ACC112 (cell line): ENCODE results near the gene SULT2B1.

Experiments used
- H2AFZ ChIP-seq: fragments of 200-600 bp; sonication (generic); one replicate; pipeline ENCODE4 v1.6.0; 2017; ENCODE audit warnings: antibody characterized with exemption, low read length; ENCODE audit not compliant: unreplicated experiment
- H3K27ac ChIP-seq: fragments of 200-600 bp; sonication (generic); 2 replicates; pipeline ENCODE4 v1.5.1; 2014; ENCODE audit warnings: low read depth, mild to moderate bottlenecking, antibody characterized with exemption, low read length, moderate library complexity
- H3K27me3 ChIP-seq: fragments of 200-600 bp; sonication (generic); 2 replicates; pipeline ENCODE4 v1.6.1; 2014; ENCODE audit warnings: mild to moderate bottlenecking, antibody characterized with exemption, low read length, moderate library complexity, mixed read lengths; ENCODE audit not compliant: insufficient read depth
- H3K36me3 ChIP-seq: fragments of 200-600 bp; sonication (generic); 2 replicates; pipeline ENCODE4 v1.6.1; 2016; ENCODE audit warnings: mild to moderate bottlenecking, antibody characterized with exemption, low read length, moderate library complexity, mixed read lengths; ENCODE audit not compliant: insufficient read depth
- H3K4me1 ChIP-seq: fragments of 200-600 bp; sonication (generic); one replicate; pipeline ENCODE4 v1.6.1; 2016; ENCODE audit warnings: low read length, mixed read lengths; ENCODE audit not compliant: insufficient read depth, unreplicated experiment, control insufficient read depth
- H3K4me3 ChIP-seq: fragments of 200-600 bp; sonication (generic); 2 replicates; pipeline ENCODE4 v1.5.1; 2014; ENCODE audit warnings: mild to moderate bottlenecking, low read depth, low read length
- H3K79me2 ChIP-seq: fragments of 200-600 bp; sonication (generic); one replicate; pipeline ENCODE4 v1.6.0; 2016; ENCODE audit warnings: low read length; ENCODE audit not compliant: control insufficient read depth, unreplicated experiment, insufficient read depth

Gene SULT2B1

DNA sequence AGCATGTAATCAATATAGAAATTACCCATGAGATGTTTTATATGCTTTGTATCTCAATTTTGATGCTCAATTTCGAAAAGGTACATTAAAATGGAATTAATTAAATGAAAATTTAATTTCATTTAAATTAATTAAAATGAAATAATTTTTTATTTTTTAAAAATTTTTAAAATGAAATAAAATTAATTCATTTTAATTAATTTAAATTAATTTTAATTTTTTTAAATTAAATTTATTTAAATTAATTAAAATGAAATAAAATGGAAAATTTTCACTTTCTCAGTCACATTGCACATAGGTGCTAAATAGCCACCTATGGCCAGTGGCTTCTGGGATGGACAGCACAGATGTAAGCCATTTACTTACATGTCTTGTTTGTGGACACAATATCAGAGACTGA is 4.2 kb upstream of the SULT2B1 start:
- Histone ChIP-seq H3K79me2 (no peaks in the 10 kb centered on the region), H3K27me3 (no peaks in the 10 kb centered on the region), H2AFZ (no peak overlapping the region), H3K27ac (no peak overlapping the region), H3K36me3 (no peaks in the 10 kb centered on the region), H3K4me3 (no peak overlapping the region), H3K4me1 (peaks cover 6% of the 10 kb centered on the region)

DNA sequence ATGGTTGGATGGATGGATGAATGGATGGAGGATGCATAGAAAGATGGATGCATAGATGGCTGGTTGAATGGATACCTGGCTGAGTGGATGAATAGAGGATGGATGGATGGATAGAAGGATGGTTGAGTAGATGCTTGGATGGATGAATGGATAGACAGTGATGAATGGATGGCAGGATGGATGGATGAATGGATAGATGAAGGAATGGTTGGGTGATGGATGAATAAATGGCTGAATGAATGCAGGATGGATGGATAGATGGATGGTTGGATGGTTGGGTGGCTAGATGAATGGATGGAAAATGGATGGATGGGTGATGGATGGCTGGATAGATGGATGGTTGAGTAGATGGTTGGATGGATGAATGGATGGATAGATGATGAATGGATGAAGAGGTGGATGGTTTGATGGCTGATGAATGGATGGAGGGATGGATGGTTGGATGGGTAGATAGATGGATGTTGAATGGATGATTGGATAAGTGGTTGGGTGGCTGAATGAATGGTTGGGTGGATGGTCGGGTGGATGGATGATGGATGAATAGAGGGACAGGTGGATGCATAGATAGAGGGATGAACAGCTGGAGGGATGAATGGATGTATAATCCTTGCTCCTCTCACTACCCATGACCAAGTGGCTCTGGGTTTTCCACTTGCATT is 3.6 kb upstream of the SULT2B1 start:
- H3K79me2 ChIP-seq: no peaks in the 10 kb centered on the region
- no peak overlapping the region for H2AFZ ChIP-seq
- H3K27ac ChIP-seq: no peak overlapping the region
- H3K36me3 ChIP-seq: no peaks in the 10 kb centered on the region
- H3K4me3 ChIP-seq: no peak overlapping the region
- peaks cover 3% of the 10 kb centered on the region for H3K4me1 ChIP-seq
- H3K27me3 ChIP-seq: no peaks in the 10 kb centered on the region

DNA sequence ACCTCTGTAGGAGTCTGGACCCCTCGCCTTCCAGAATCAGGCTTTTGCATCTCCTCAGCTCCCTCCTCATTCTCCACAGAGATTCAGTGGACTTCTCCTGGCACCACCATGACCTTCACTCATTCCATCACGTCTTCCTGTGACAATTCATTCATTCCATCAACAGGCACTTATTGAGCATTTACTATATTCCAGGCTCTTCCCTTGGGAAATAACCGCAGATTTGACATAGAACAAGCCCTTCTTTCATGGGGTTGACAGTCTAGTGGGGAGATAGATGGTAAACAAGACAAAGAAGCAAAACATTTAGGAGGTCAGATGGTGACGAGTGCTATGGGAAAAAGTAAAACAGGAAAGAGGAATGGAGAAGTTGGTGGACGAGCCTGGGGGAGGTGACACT is 2.6 kb upstream of the SULT2B1 start:
- Histone ChIP-seq H3K4me1 (peaks cover 8% of the 10 kb centered on the region), H3K4me3 (no peak overlapping the region), H3K27me3 (no peaks in the 10 kb centered on the region), H3K36me3 (no peaks in the 10 kb centered on the region), H3K27ac (no peak overlapping the region), H2AFZ (no peak overlapping the region), H3K79me2 (no peaks in the 10 kb centered on the region)

DNA sequence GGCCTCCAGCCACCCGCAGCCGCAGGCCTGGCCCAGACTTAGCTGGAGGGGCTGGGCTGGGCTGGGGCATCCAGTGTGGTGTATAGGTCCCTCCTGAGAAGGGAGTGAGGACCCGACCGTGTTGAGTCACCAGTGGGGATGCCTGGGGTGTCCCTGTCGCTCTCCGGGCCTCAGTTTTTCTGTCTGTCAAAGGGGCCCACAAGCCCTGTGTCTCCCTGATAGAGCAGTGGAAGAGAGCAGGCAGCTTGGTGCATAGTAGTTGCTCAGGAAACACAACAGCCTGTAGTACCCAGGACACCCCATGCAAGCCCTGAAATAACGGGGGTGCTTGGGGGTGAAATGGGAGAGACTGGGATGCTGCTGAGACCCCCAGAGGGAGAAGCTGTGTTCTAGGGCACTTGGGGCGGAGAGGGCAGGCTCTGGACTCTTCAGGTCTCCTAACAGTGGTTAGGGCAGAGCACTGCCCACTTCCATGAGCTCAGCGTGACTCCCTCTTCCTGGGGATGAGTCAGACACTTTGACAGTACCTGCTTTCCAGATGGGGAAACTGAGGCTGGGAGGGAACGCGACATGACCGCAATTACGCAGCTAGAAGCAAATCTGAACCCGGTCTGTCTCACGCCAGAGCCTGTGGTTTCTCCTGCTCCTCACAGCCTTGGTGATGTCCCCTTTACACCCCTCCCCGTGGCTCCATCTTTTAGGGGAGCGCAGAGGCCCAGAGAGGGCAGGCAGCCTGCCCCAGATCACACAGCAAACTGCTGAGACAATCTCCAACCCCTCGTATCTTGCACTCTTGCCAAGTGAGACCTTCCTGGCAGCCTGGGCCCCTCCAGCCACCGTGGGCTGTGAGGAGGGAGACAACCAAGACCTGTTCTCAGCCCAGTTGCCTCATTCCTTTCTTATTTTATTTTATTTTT is 692 bp downstream of the SULT2B1 start:
- H2AFZ ChIP-seq: no peak overlapping the region
- peaks cover 8% of the 10 kb centered on the region for H3K4me1 ChIP-seq
- H3K27ac ChIP-seq: no peak overlapping the region
- no peaks in the 10 kb centered on the region for H3K27me3 ChIP-seq
- H3K79me2 ChIP-seq: no peaks in the 10 kb centered on the region
- no peak overlapping the region for H3K4me3 ChIP-seq
- no peaks in the 10 kb centered on the region for H3K36me3 ChIP-seq

DNA sequence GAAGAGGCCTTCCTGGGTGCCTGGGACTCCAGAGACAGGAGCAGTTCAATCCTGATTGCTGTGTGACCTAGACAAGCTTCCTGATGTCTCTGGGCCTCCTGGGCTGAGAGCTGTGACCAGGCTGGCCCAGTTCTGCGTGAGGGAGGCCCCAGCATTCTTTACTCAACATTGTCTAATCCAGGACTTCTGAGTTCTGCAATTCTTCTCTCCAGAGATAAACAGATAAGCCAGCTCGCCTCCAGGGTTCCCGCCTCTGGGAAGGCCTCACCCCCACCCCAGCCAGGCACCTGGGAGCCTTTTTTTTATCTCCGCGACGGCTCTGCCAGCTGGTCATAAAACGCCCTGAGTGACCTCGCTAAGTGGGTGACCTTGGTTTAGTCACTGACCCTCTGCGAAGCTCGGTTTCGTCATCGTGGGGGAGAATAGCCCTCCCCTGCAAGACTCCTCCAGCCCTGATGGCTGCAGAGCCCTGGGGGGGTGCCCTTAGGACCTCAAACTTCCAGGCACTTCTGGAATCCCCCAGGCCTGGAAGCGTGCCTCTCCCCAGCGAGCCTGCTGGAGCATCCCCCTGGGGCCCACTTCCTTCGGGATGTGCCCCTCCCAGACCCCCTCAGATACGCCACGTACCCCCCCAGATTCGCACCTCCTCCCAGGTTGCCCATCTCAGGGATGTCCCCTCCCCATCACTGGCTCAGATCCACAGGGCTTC is 1.9 kb downstream of the SULT2B1 start:
- no peak overlapping the region for H3K27ac ChIP-seq
- no peak overlapping the region for H3K4me3 ChIP-seq
- H2AFZ ChIP-seq: no peak overlapping the region

DNA sequence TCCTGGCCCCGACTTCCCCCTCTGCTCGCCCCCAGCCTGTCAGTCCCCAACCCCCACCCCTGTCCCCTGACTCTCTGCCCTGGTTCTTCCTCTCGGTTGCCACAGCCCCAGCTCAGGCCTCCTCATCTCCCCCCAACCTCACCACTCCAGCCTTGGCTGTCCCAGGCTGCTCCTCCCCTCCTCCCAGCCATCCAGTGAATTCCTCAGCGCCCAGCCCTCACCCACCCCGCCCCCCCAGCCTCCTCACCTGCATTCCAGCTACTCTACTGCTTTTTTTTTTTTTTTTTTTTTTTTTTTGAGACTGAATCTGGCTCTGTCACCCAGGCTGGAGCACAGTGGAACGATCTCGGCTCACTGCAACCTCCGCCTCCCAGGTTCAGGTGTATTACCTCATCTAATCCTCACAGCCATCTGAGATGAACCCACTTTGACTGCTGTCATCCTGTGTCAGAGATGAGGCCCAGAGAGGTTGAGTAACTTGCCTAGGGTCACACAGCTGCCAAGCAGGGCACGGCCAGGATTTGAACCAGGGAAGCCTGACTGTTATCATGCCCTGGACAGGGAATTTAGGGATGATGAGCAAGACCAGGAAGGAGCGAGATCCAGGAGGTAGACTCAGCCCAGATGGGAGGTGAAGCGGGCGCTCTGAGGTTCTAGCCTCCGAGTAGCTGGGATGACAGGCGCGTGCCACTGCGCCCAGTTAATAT is 2.6 kb downstream of the SULT2B1 start:
- no peak overlapping the region for H2AFZ ChIP-seq
- H3K36me3 ChIP-seq: no peaks in the 10 kb centered on the region
- H3K27ac ChIP-seq: no peak overlapping the region
- H3K4me3 ChIP-seq: no peak overlapping the region
- no peaks in the 10 kb centered on the region for H3K27me3 ChIP-seq
- no peaks in the 10 kb centered on the region for H3K79me2 ChIP-seq
- peaks cover 8% of the 10 kb centered on the region for H3K4me1 ChIP-seq

More for the DNA sequence above, 1.9 kb downstream of the SULT2B1 start:
- H3K79me2 ChIP-seq: no peaks in the 10 kb centered on the region
- no peaks in the 10 kb centered on the region for H3K36me3 ChIP-seq
- H3K4me1 ChIP-seq: peaks cover 8% of the 10 kb centered on the region
- H3K27me3 ChIP-seq: no peaks in the 10 kb centered on the region

DNA sequence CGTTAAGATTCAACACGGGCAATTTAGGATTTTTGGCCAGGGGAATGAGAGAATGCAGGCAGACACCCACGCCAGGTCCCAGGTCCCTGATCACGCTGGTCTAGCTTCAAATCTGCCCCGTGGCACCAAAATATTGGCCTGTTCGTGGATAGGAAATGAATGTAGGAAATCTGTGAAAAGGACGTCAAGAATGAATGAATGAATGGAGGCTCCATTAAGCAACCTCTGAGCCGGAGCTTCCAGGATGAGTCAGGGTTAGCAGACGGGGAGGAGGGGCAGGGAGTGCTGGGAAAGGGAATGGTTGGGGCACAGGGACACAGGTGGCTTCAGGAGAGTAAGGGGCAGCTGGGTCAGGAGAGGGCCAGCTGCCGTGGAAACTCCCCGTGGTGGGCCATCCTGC is 4.2 kb downstream of the SULT2B1 start:
- Histone ChIP-seq H3K27ac (no peak overlapping the region), H3K4me1 (peaks cover 8% of the 10 kb centered on the region), H2AFZ (no peak overlapping the region), H3K27me3 (no peaks in the 10 kb centered on the region), H3K36me3 (no peaks in the 10 kb centered on the region), H3K4me3 (no peak overlapping the region), H3K79me2 (no peaks in the 10 kb centered on the region)

DNA sequence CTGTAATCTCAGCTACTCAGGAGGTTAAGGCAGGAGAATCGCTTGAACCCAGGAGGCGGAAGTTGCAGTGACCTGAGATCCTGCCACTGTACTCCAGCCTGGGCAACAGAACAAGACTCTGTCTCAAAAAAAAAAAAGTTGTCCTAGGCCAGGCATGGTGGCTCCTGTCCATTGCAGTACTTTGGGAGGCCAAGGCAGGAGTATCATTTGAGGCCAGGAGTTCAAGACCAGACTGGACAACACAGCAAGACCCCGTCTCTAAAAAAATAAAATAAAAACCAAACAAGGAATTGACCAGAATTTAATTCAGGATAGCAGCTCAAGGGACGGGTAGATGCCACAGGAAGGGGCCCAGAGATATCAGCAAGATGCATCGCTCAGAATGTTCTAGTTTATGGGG is 4.9 kb downstream of the SULT2B1 start:
- Histone ChIP-seq H3K79me2 (no peaks in the 10 kb centered on the region), H3K4me1 (peaks cover 8% of the 10 kb centered on the region), H2AFZ (no peak overlapping the region), H3K36me3 (no peaks in the 10 kb centered on the region), H3K4me3 (no peak overlapping the region), H3K27me3 (no peaks in the 10 kb centered on the region), H3K27ac (no peak overlapping the region)

DNA sequence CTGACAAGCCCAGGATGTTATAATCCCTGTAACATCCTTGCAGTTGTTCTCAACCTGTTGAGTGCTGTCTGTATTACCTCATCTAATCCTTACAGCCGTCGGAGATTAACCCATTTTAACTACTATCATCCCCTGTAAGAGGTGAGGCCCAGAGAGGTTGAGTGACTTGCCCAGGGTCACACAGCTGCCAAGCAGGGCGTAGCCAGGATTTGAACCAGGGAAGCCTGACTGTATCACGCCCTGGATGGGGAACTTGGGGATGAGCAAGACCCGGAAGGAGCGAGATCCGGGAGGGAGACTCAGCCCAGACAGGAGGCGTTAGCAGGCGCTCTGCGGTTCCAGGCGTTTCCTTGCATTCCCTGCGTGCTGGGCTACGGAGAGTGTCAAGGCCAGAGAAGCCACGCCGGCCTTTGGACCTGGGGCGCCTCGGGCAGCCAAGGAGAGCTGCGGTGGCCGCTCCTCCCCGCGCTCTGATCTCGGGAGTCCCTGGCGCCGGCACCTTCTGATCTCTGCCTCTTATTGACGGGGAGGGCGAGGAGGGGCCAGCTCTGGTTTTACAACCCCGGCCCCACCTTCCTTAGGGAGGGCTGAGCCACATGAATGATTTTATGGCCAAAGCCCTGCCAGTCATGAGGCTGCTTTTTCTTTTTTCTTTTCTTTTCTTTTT is 6.2 kb downstream of the SULT2B1 start:
- Histone ChIP-seq H3K27ac (no peak overlapping the region), H2AFZ (no peak overlapping the region), H3K27me3 (no peaks in the 10 kb centered on the region), H3K79me2 (no peaks in the 10 kb centered on the region), H3K4me3 (no peak overlapping the region), H3K4me1 (peaks cover 8% of the 10 kb centered on the region), H3K36me3 (no peaks in the 10 kb centered on the region)

DNA sequence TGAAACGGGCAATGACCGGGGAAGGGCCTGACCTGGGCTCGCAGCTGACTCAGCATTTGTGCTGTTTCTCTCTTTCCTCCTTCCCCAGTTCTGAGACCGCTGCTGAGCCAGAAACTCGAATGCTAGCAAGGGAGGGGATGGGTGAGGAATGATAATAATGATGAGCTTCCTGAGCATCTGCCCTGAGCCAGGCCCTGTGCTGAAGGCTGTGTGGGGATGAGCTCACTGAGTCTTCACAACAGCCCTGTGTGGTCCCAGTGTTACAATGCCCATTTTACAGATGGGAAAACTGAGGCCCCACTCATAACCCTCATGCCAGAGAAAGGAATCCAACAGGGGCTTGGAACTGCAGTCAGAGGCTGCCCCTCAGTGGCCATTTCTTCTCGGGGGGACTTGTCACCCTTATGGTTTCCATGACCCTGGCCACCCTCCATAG is 8.1 kb downstream of the SULT2B1 start:
- Histone ChIP-seq H3K27ac (no peak overlapping the region), H3K79me2 (no peaks in the 10 kb centered on the region), H2AFZ (no peak overlapping the region), H3K4me1 (no peaks in the 10 kb centered on the region), H3K4me3 (no peak overlapping the region), H3K36me3 (no peaks in the 10 kb centered on the region), H3K27me3 (no peaks in the 10 kb centered on the region)
